ENCODE data around the gene DCT.

The DCT gene

DNA sequence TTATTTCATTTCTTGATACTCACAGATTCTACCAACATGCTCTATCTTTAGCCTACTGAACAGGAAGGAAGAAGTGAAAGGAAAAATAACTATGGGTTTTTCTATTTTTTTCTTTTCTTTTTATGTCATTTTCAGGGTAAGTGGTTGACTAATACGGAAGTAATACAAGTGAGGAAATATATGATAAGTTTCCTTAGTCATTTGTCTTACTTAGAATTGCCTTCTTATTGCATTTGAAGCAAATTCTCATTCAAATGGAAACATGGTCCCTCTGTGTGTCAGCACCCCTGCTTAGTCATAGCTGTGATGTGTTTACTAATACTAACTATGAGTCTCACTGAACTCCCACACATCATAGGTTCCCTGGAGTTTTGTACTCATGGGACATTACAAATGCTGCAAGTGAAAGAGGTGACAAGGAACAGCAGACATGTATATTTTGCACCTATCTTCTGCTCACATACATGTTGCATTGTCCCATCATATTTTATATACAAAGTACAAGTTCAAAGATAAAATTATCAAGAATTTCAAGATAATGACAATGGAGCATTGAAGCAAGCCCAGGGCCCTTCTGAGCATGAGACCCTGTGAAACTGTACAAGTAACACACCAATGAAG lies 60.1 kb downstream of the DCT start:
- TF ChIP-seq CTCF (IDR thresholded peaks at IDR 0.05; ENCODE audit: control insufficient read depth, insufficient read depth, low read depth, low read length, missing control alignments) = no peak
- H3K4me3 ChIP-seq (ENCODE audit: control insufficient read depth, low read depth, low read length) = no peak overlapping the region
- DNase-seq (ENCODE audit: low read depth) = no peak

GRCh38 chr13:94417294-94417693 lies 62.2 kb downstream of the DCT start:
- no peak overlapping the region for H3K4me3 ChIP-seq (ENCODE audit: control insufficient read depth, low read depth, low read length)
- no peak for DNase-seq (ENCODE audit: low read depth)
- no peak for TF ChIP-seq CTCF (IDR thresholded peaks at IDR 0.05; ENCODE audit: control insufficient read depth, insufficient read depth, low read depth, low read length, missing control alignments)

DNA sequence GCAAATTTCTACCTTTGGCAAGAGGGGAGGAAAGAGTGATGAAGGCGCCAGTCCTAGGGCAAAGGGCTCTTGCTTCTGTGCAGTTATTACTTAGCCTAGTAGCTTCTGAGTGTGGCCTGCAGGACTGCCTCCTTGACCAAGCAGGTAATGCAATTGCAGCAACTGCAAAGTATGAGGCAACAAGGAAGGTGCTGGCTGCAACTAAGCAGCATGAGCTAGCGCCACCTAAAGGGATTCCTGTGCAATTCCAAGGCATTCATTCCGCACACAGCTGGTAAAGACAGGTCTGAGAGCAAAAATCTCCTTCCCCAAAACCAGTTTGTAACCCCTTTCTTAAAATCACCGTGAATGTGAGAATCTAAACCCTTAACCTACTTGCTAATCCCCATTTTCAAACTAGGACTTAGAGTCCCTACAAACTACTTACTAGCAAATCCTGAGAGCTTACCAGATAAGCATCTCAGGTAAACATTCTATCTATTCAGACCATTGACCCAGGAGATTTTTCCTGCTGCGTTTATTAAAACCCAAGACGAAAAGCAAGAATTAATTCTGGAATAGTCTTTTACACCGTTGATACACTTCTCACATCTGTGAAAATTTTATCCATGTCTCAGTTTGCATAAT lies 62.9 kb downstream of the DCT start:
- peak; percentile 53 for TF ChIP-seq CTCF (IDR thresholded peaks at IDR 0.05; ENCODE audit: control insufficient read depth, insufficient read depth, low read depth, low read length, missing control alignments)

DNA sequence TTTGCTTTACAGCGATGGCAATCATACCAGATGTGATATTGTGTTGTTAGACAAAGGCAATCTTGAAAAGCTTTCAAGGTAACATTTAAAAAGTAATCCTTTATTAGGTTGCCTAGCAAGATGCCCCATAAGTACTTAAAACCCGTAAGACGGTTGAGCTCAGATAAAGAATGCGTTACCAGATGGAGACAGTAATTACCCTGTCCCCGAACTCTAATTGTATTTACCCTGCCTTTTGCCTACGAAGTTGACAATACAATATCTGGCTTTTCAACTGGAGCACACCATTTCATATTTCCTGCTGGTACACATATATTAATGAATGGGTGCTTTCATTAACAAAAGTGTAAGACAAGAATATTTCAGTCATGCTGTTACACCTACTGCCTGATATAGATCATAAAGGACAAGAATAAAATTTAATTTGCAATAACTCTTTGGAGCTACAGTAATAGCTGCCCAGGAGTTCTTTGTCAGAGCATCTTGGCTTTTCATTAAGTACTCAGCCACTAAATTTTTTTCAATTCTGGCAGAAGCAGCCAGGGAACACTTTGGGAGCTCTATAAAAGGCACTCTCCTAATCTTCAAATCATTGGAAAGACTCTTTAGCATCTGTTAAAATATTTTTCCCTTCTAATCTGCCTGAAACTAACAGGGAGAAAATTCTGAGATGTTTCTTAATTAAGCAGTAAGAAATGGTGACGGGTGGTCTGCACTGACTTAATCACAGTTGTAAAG lies 63.8 kb downstream of the DCT start:
- H3K4me3 ChIP-seq (ENCODE audit: control insufficient read depth, low read depth, low read length) = no peak overlapping the region
- TF ChIP-seq CTCF (IDR thresholded peaks at IDR 0.05; ENCODE audit: control insufficient read depth, insufficient read depth, low read depth, low read length, missing control alignments) = no peak
- no peak for DNase-seq (ENCODE audit: low read depth)

More for the DNA sequence above, 62.9 kb downstream of the DCT start:
- no peak overlapping the region for H3K4me3 ChIP-seq (ENCODE audit: control insufficient read depth, low read depth, low read length)
- no peak for DNase-seq (ENCODE audit: low read depth)

DNA sequence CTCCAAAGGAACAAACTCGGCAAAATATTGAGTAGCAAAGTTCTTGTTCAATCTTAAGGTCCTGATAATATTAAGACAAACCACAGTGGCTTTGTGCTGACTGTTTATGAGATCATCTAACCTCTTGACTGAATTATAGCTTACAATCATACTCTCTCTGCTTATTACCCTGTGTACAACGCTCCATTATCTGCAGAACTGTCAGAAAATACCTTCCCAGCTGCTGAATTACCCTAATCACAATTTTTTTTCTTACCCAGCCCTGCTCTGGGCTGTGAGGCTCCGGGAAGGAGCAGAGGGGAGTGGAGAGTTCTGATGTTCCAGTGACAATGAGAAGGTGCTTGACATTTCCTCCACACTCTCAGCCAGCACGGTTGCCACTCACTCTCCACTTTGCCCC lies 64.8 kb downstream of the DCT start:
- no peak for TF ChIP-seq CTCF (IDR thresholded peaks at IDR 0.05; ENCODE audit: control insufficient read depth, insufficient read depth, low read depth, low read length, missing control alignments)
- DNase-seq (ENCODE audit: low read depth) = no peak

DNA sequence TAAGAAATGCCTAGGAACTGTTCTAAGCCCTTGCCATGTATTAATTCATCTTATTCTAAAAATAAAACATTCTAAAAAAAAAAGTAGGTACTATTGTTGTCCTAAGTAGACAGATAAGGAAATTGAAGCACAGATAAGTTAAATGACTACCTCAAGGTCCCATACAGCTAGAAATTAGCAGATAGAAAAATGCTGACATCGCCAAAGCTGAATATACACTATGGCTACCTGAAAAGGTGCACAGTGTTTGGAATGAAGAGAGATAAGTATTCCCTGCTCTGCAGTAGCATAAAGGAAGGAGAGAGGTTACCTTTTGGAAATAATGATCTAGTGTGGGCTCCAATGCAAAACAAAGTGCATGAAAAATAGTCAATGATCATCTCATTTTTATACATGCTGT lies 65.3 kb downstream of the DCT start:
- no peak for TF ChIP-seq CTCF (IDR thresholded peaks at IDR 0.05; ENCODE audit: control insufficient read depth, insufficient read depth, low read depth, low read length, missing control alignments)
- DNase-seq (ENCODE audit: low read depth) = no peak
- H3K4me3 ChIP-seq (ENCODE audit: control insufficient read depth, low read depth, low read length) = no peak overlapping the region

More for the DNA sequence above, 64.8 kb downstream of the DCT start:
- H3K4me3 ChIP-seq (ENCODE audit: control insufficient read depth, low read depth, low read length) = no peak overlapping the region
